Endothelial cell of umbilical vein (primary cell): Measurements from ENCODE around the gene DAB1.

Experiments
- CTCF ChIP-seq, 2 donors: IDR thresholded peaks; 1 replicate in 1 of 2; 2 replicates in 1 of 2; pipeline ENCODE4 v1.5.1; 2011; ENCODE audit warnings: low read length in 2 of 2, mild to moderate bottlenecking in 2 of 2, moderate library complexity in 2 of 2, control low read depth in 1 of 2, inconsistent platforms in 1 of 2, low read depth in 1 of 2; ENCODE audit not compliant: insufficient read depth in 1 of 2; ENCODE audit errors: extremely low read depth in 1 of 2
- EZH2 ChIP-seq: IDR thresholded peaks from 2 replicates; pipeline ENCODE4 v1.6.1; 2012; ENCODE audit warnings: borderline replicate concordance, low read depth, mild to moderate bottlenecking, moderate library complexity, low read length, inconsistent platforms; ENCODE audit not compliant: severe bottlenecking
- FOS ChIP-seq: IDR thresholded peaks from 2 replicates; pipeline ENCODE4 v1.6.1; 2011; ENCODE audit warnings: mild to moderate bottlenecking, low read length, moderate library complexity, borderline replicate concordance; ENCODE audit not compliant: insufficient read depth
- GATA2 ChIP-seq: IDR thresholded peaks from 2 replicates; pipeline ENCODE4 v1.7.0; 2011; ENCODE audit warnings: low read depth, mild to moderate bottlenecking, moderate library complexity, mixed read lengths, low read length; ENCODE audit not compliant: insufficient read length, insufficient read depth
- JUN ChIP-seq: IDR thresholded peaks from 2 replicates; pipeline ENCODE4 v1.6.1; 2011; ENCODE audit warnings: borderline replicate concordance, low read depth; ENCODE audit not compliant: insufficient read length, insufficient read depth
- MAX ChIP-seq: IDR thresholded peaks from 2 replicates; pipeline ENCODE4 v1.6.1; 2011; ENCODE audit not compliant: insufficient read depth, insufficient read length
- MYC ChIP-seq: IDR thresholded peaks from one replicate; pipeline ENCODE4 v1.6.1; 2011; ENCODE audit warnings: mild to moderate bottlenecking, low read depth, low read length
- POLR2A ChIP-seq: IDR thresholded peaks from 2 replicates; pipeline ENCODE4 v1.6.1; 2012; ENCODE audit warnings: low read depth, mild to moderate bottlenecking, control low read depth, low read length
- POLR2AphosphoS5 ChIP-seq: IDR thresholded peaks from 2 replicates; pipeline ENCODE4 v1.6.1; 2012; ENCODE audit warnings: low read depth, mild to moderate bottlenecking, control low read depth, low read length, moderate library complexity; ENCODE audit not compliant: insufficient read depth

GRCh38 chr1:57088653-57089052 lies 335.2 kb downstream of the DAB1 start:
- TF ChIP-seq CTCF (IDR thresholded peaks at IDR 0.05; ENCODE audit: extremely low read depth in 1 of 2, insufficient read depth in 1 of 2, low read depth in 1 of 2, low read length in 2 of 2), result no peak
- no peak for TF ChIP-seq JUN
- TF ChIP-seq MYC, result no peak
- TF ChIP-seq POLR2A, result no peak
- TF ChIP-seq EZH2, result no peak
- no peak for TF ChIP-seq POLR2AphosphoS5
- no peak for TF ChIP-seq GATA2
- no peak for TF ChIP-seq MAX
- no peak for TF ChIP-seq FOS
